Mucosa of rectum (tissue), 2 donors: ENCODE measurements around the gene TRPM3.

Experiments
- H3K27ac ChIP-seq, 2 donors: one replicate each; pipeline ENCODE4 v1.7.0; 2013; ENCODE audit warnings: inconsistent platforms in 2 of 2, low read depth in 2 of 2, low read length in 2 of 2
- H3K27me3 ChIP-seq, 2 donors: one replicate each; pipeline ENCODE4 v1.7.0; 2013; ENCODE audit warnings: low read length in 2 of 2; ENCODE audit not compliant: control insufficient read depth in 2 of 2, insufficient read depth in 2 of 2
- H3K36me3 ChIP-seq, 2 donors: one replicate each; pipeline ENCODE4 v1.7.0; 2013; ENCODE audit warnings: low read length in 2 of 2; ENCODE audit not compliant: control insufficient read depth in 2 of 2, insufficient read depth in 2 of 2
- H3K4me1 ChIP-seq, 2 donors: one replicate each; pipeline ENCODE4 v1.7.0; 2013; ENCODE audit warnings: low read length in 2 of 2, mild to moderate bottlenecking in 1 of 2; ENCODE audit not compliant: control insufficient read depth in 2 of 2, insufficient read depth in 2 of 2
- H3K4me3 ChIP-seq, 2 donors: one replicate each; pipeline ENCODE4 v1.7.0; 2013; ENCODE audit warnings: low read length in 2 of 2
- H3K9ac ChIP-seq, 2 donors: one replicate each; pipeline ENCODE4 v1.7.0; 2013; ENCODE audit warnings: low read length in 2 of 2, low read depth in 1 of 2, mild to moderate bottlenecking in 1 of 2
- H3K9me3 ChIP-seq, 2 donors: one replicate each; pipeline ENCODE4 v1.7.0; 2013; ENCODE audit warnings: low read length in 2 of 2; ENCODE audit not compliant: control insufficient read depth in 2 of 2
- donor health status: healthy.
- donor health status: Normal muscosa, but diverticular disease.

TRPM3 gene

DNA sequence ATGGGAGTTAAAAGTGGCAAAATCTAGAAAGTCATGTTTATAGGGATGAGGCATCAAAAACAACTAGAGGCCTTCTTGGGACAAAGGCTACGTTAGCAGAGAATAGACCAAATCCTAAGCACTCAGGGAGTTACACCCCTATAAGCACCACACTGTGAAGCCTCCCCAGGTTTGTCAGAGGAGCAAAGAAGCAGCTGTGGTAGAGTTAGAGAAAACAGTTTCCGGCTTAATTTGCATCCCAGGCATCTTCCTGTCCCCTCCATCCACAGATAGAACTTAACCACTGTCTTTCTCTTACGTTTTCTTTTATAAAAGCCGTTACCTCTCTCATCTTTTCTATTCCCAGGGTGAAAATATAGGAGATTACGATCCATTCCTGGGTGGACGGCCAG lies 518.4 kb downstream of the TRPM3 start:
- Histone ChIP-seq H3K36me3 (no peaks in the 10 kb centered on the region), H3K9me3 (no peaks in the 10 kb centered on the region), H3K27ac (no peak overlapping the region), H3K4me1 (peaks cover 0 to 13% of the 10 kb centered on the region in 2 donors), H3K4me3 (no peak overlapping the region), H3K27me3 (no peaks in the 10 kb centered on the region), H3K9ac (no peak overlapping the region)

- H3K36me3 ChIP-seq: no peaks in the 10 kb centered on the region
These were observed 519.0 kb downstream of the TRPM3 start for GRCh38 chr9:70602321-70603019.

GRCh38 chr9:70601000-70601951 lies 520.1 kb downstream of the TRPM3 start:
- peak overlapping the region in 1 of 2 donors; percentile 14 for H3K4me3 ChIP-seq
- H3K27me3 ChIP-seq: no peaks in the 10 kb centered on the region
- peaks cover 0 to 13% of the 10 kb centered on the region in 2 donors for H3K4me1 ChIP-seq
- H3K36me3 ChIP-seq: no peaks in the 10 kb centered on the region
- H3K9ac ChIP-seq: peak overlapping the region; percentile 49 to 59
- peak overlapping the region; percentile 75 to 83 for H3K27ac ChIP-seq
- no peaks in the 10 kb centered on the region for H3K9me3 ChIP-seq

More at GRCh38 chr9:70602321-70603019, 519.0 kb downstream of the TRPM3 start:
- H3K9me3 ChIP-seq: no peaks in the 10 kb centered on the region
- peak overlapping the region in 1 of 2 donors; percentile 39 for H3K9ac ChIP-seq
- H3K4me1 ChIP-seq: peaks cover 0 to 13% of the 10 kb centered on the region in 2 donors
- H3K27ac ChIP-seq: peak overlapping the region; percentile 75 to 83
- no peaks in the 10 kb centered on the region for H3K27me3 ChIP-seq
- no peak overlapping the region for H3K4me3 ChIP-seq

GRCh38 chr9:70600506-70600905 lies 520.9 kb downstream of the TRPM3 start:
- H3K27ac ChIP-seq: peak overlapping the region; percentile 75 to 83
- H3K9ac ChIP-seq: peak overlapping the region; percentile 42 to 59
- H3K27me3 ChIP-seq: no peaks in the 10 kb centered on the region
- H3K36me3 ChIP-seq: no peaks in the 10 kb centered on the region
- no peak overlapping the region for H3K4me3 ChIP-seq
- no peaks in the 10 kb centered on the region for H3K9me3 ChIP-seq
- H3K4me1 ChIP-seq: peaks cover 0 to 13% of the 10 kb centered on the region in 2 donors

DNA sequence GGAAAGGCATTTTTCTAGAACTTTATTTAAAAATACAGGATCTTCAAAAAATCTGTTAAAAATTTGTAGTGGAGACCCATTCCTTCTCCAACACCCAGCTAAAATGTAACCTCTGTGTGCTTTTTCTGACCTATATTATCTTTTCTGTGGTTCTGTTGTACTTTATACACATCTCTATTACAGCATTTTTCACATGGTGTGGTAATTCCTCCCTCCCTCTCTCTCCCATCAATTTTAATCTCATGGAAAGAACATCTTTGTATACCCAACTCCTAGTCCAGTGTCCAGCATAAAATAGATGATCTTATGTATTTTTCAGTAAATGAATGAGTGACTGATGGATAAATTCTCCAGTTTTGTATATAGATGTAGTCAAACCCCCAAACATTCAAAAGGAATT lies 523.5 kb downstream of the TRPM3 start:
- no peak overlapping the region for H3K27ac ChIP-seq
- H3K27me3 ChIP-seq: no peaks in the 10 kb centered on the region
- peaks cover 0 to 13% of the 10 kb centered on the region in 2 donors for H3K4me1 ChIP-seq

DNA sequence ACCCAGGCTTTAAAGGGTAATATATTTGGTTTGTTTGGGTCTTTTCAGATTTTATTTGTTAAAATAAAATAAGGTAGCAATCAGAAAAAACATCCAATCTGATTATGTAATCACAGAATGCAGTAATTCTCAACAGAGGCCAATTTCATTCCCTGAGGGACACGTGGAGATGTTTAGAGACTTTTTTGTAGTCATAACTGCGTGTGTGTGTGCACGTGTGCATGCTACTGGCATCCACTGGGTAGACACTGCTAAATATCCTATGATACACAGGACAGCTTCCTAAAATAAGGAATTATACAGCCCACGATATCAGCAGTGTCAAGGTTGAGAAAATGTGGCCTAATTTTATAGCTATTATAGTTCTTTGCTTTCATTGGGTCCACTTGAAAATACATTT lies 526.2 kb downstream of the TRPM3 start:
- Histone ChIP-seq H3K4me3 (no peak overlapping the region), H3K9ac (no peak overlapping the region), H3K4me1 (peaks cover 0 to 3% of the 10 kb centered on the region in 2 donors), H3K36me3 (no peaks in the 10 kb centered on the region), H3K9me3 (no peaks in the 10 kb centered on the region), H3K27ac (no peak overlapping the region), H3K27me3 (no peaks in the 10 kb centered on the region)

More for the DNA sequence above, 523.5 kb downstream of the TRPM3 start:
- H3K9ac ChIP-seq: no peak overlapping the region
- no peaks in the 10 kb centered on the region for H3K36me3 ChIP-seq
- no peaks in the 10 kb centered on the region for H3K9me3 ChIP-seq
- H3K4me3 ChIP-seq: no peak overlapping the region

DNA sequence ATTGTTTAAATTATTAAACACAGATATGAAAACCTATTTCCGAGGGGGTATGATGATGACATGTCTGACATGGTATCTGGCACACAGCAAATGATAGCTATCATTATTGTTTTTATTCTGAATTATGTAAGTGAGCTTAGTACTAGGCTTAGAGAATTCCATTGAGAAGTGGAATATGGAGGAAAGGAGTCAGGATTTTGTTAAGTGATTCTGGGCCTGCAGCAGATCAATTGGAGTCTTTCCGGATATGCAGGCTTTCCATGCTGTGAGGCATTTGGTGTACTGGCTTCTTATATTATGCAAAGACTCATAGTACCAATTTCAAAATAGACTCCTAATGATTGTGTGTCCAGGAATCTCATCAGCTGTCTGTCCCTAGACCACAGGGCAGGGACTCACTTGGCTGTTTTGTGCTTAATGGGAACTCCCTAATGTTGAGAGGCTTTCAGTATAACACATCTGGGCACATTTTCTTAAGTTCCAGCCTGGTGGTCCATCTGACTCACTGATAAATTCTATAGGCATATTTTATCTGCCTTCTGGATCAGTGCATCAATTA lies 527.0 kb downstream of the TRPM3 start:
- H3K9ac ChIP-seq: no peak overlapping the region
- H3K4me3 ChIP-seq: no peak overlapping the region
- no peak overlapping the region for H3K27ac ChIP-seq
- no peaks in the 10 kb centered on the region for H3K27me3 ChIP-seq
- no peaks in the 10 kb centered on the region for H3K9me3 ChIP-seq
- peaks cover 0 to 2% of the 10 kb centered on the region in 2 donors for H3K4me1 ChIP-seq
- H3K36me3 ChIP-seq: no peaks in the 10 kb centered on the region

DNA sequence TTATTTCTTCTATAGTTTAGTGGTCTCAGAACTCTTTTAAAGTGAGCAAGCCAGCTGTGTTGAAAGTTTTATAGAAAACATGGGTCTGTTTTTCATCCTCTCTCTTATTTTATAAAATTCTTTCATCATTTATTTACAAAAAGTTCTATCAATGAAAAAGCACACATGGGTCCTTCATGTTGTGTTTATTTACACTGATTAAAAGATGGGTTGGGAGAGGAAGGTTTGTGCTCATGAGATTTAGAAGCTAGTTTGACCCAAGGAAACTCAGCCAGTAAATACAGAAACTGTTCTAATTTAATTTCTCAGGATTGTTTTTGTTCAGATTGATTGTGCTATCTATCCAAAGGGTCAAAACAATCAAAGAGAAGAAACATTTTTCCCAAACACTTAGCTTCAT lies 528.2 kb downstream of the TRPM3 start:
- no peak overlapping the region for H3K27ac ChIP-seq
- H3K9me3 ChIP-seq: no peaks in the 10 kb centered on the region
- no peaks in the 10 kb centered on the region for H3K36me3 ChIP-seq
- no peak overlapping the region for H3K4me3 ChIP-seq
- no peaks in the 10 kb centered on the region for H3K27me3 ChIP-seq
- peaks cover 0 to 2% of the 10 kb centered on the region in 2 donors for H3K4me1 ChIP-seq
- no peak overlapping the region for H3K9ac ChIP-seq

DNA sequence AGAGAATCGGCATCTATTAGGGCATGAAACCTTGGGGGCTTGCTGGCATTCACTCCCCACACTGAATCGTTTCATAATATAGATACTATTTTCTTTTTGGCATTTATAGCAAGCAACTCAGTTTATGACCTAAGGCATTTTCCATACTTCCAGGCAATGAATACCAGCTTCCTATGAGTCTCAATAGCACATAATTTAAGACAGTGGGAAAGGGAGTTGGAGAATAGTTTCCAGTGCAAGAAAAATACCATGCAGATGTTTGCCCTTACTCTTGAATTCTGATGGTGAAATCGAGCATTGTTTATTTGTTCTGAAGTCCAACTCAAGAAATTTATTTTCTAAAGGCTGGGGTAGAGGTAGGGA lies 531.1 kb downstream of the TRPM3 start:
- no peaks in the 10 kb centered on the region for H3K9me3 ChIP-seq
- H3K27me3 ChIP-seq: no peaks in the 10 kb centered on the region
- peaks cover 0 to 2% of the 10 kb centered on the region in 2 donors for H3K4me1 ChIP-seq
- H3K4me3 ChIP-seq: no peak overlapping the region
- H3K27ac ChIP-seq: peak overlapping the region; percentile 30 to 61
- no peaks in the 10 kb centered on the region for H3K36me3 ChIP-seq
- no peak overlapping the region for H3K9ac ChIP-seq
